Stimulated activated CD8-positive, alpha-beta memory T cell treated with anti-CD3 and anti-CD28 coated beads, Interleukin-15, amount 100 ng/mL, for 24 hours (primary cell): ENCODE measurements around the gene EPOP.

ENCODE experiments used
- DNase-seq: peaks from one replicate; pipeline ENCODE4 v3.0.0-alpha.2; 2020; ENCODE audit warnings: low read depth

EPOP gene

GRCh38 chr17:38674749-38675615 is at the start of gene EPOP:
Gene EPOP, minus strand, starts transcription at chr17:38674957. Its CDS starts 462 bp downstream, at chr17:38674495.
- peak; percentile 70 for DNase-seq

GRCh38 chr17:38721802-38722201 is 47.0 kb upstream of the EPOP start:
- DNase-seq, result no peak

GRCh38 chr17:38720941-38721340 is 46.2 kb upstream of the EPOP start:
- DNase-seq, result no peak

GRCh38 chr17:38719943-38720641 is 45.3 kb upstream of the EPOP start:
- no peak for DNase-seq

GRCh38 chr17:38719289-38719942 is 44.7 kb upstream of the EPOP start:
- no peak for DNase-seq

- no peak for DNase-seq
These were observed 42.5 kb upstream of the EPOP start for GRCh38 chr17:38717139-38717745.

GRCh38 chr17:38716368-38717005 is 41.7 kb upstream of the EPOP start:
- no peak for DNase-seq

- no peak for DNase-seq
These were observed 40.6 kb upstream of the EPOP start for GRCh38 chr17:38715216-38715943.

- no peak for DNase-seq
These were observed 38.8 kb upstream of the EPOP start for GRCh38 chr17:38713456-38714075.

GRCh38 chr17:38712593-38712992 is 37.8 kb upstream of the EPOP start:
- DNase-seq, result no peak

GRCh38 chr17:38711792-38712571 is 37.2 kb upstream of the EPOP start:
- DNase-seq, result no peak

- no peak for DNase-seq
These were observed 36.2 kb upstream of the EPOP start for GRCh38 chr17:38710985-38711384.

GRCh38 chr17:38710604-38710962 is 35.8 kb upstream of the EPOP start:
- DNase-seq, result no peak

GRCh38 chr17:38709864-38710603 is 35.3 kb upstream of the EPOP start:
- DNase-seq, result no peak

- DNase-seq, result no peak
These were observed 34.5 kb upstream of the EPOP start for GRCh38 chr17:38709104-38709820.

- no peak for DNase-seq
These were observed 33.1 kb upstream of the EPOP start for GRCh38 chr17:38707678-38708351.

- DNase-seq, result no peak
These were observed 31.9 kb upstream of the EPOP start for GRCh38 chr17:38706505-38707216.
